SK-MEL-5 (cell line): ENCODE measurements around the gene GPR149. TPM values are rescaled to one million over a fixed set of nuclear protein-coding genes. Genes with fewer than 3 reads are reported as not detected.
"Not testable (repeated sequence)": the region's sequence is repeated elsewhere in the genome, so short reads cannot be mapped to it uniquely, and the experiment has no call there.

Experiments
- DNase-seq: peaks from one replicate; pipeline ENCODE4 v3.0.0-alpha.2; 2016; ENCODE audit warnings: low read depth, low spot score
- in situ Hi-C: cut with HindIII; loops from 2 replicates; pipeline ENCODE4 v1.10.0; 2016; ENCODE audit warnings: low sequenced_read_pairs, high pct_unique_total_duplicates, low pct_unique_long_range_greater_than_20kb
- polyA plus RNA-seq, 2 experiments: library from polyadenylated mRNA; depleted of rRNA; stranded (reverse); fragments of >200 nt; gene quantifications; 2 replicates each; pipeline ENCODE4 v1.2.3, GENCODE V29; 2015
- total RNA-seq: library from RNA; depleted of rRNA; stranded (reverse); fragments of >200 nt; shearing (Covaris generic); gene quantifications from 2 replicates; pipeline ENCODE4 v1.2.3, GENCODE V29; 2014; rRNA removed

Gene GPR149
- total RNA-seq, result not detected in 2 replicates
- polyA plus RNA-seq (2015; cell fraction: cytosol; rRNA removed), result not detected in 2 replicates
- polyA plus RNA-seq (2015; cell fraction: nucleus; rRNA removed), result not detected in 2 replicates

- in situ Hi-C loops, result no loop called here
- DNase-seq, result peak; percentile 33
Observed at GRCh38 chr3:154430014-154430413, at the start of gene GPR149. Gene GPR149, minus strand, starts transcription at chr3:154430190. Its CDS starts 575 bp downstream, at chr3:154429615.

GRCh38 chr3:154473769-154474168 lies 43.8 kb upstream of the GPR149 start:
- in situ Hi-C loops, result no loop called here
- DNase-seq, result no peak

GRCh38 chr3:154469585-154469984 lies 39.6 kb upstream of the GPR149 start:
- DNase-seq, result no peak
- in situ Hi-C loops, result no loop called here

GRCh38 chr3:154464440-154465190 lies 34.6 kb upstream of the GPR149 start:
- in situ Hi-C loops, result no loop called here
- DNase-seq, result no peak

GRCh38 chr3:154458560-154458959 lies 28.6 kb upstream of the GPR149 start:
- no peak for DNase-seq
- in situ Hi-C loops, result no loop called here

- in situ Hi-C loops, DNase-seq: not testable (repeated sequence)
Observed at GRCh38 chr3:154439081-154439480, 9.1 kb upstream of the GPR149 start.

- no peak for DNase-seq
- in situ Hi-C loops, result no loop called here
Observed at GRCh38 chr3:154431043-154431442, 1.1 kb upstream of the GPR149 start.

GRCh38 chr3:154428286-154429206 lies 1.4 kb downstream of the GPR149 start:
- in situ Hi-C loops, result no loop called here
- DNase-seq, result no peak

- DNase-seq, result peak; percentile 11
- in situ Hi-C loops, result no loop called here
Observed at GRCh38 chr3:154427685-154428285, 2.2 kb downstream of the GPR149 start.

- no peak for DNase-seq
- in situ Hi-C loops, result no loop called here
Observed at GRCh38 chr3:154422694-154423093, 7.3 kb downstream of the GPR149 start.

GRCh38 chr3:154421083-154421482 lies 8.9 kb downstream of the GPR149 start:
- no peak for DNase-seq
- in situ Hi-C loops, result no loop called here

- in situ Hi-C loops, result no loop called here
- DNase-seq, result no peak
Observed at GRCh38 chr3:154398084-154398967, 31.7 kb downstream of the GPR149 start.

- DNase-seq, result no peak
- in situ Hi-C loops, result no loop called here
Observed at GRCh38 chr3:154389861-154390260, 40.1 kb downstream of the GPR149 start.

- in situ Hi-C loops, result no loop called here
- no peak for DNase-seq
Observed at GRCh38 chr3:154384479-154384878, 45.5 kb downstream of the GPR149 start.

GRCh38 chr3:154378311-154378710 lies 51.7 kb downstream of the GPR149 start:
- DNase-seq, result no peak
- in situ Hi-C loops, result no loop called here

- DNase-seq, result no peak
- in situ Hi-C loops, result no loop called here
Observed at GRCh38 chr3:154367221-154367620, 62.8 kb downstream of the GPR149 start.

- in situ Hi-C loops, result no loop called here
- no peak for DNase-seq
Observed at GRCh38 chr3:154364849-154365248, 65.1 kb downstream of the GPR149 start.
